K562 (cell line): ENCODE results near the gene SIDT2. TPM values are rescaled to one million over a fixed set of nuclear protein-coding genes. Genes with fewer than 3 reads are reported as not detected.

Experiments used
- ATAC-seq: fragments of 200-7000 bp; cut with Tn5 transposase; 3 replicates; pipeline ENCODE4 v1.9.1; 2020; ENCODE audit warnings: moderate library complexity
- BruUV-seq: library from RNA; stranded (reverse); fragments of 400-500 nt; replicated peaks from 2 replicates; lab custom pipeline; 2021; lab: Mats Ljungman, UMichigan
- CTCF ChIA-PET: fragments of 300-600 bp; formaldehyde crosslinking; extraction: SDS; loops from one replicate; lab custom pipeline; 2021; ENCODE audit warnings: low intra/inter-chr PET ratio; lab: Yijun Ruan, JAX
- POLR2A ChIA-PET: fragments of 300-600, 350-650 bp; sonication (Branson Sonifier 250); formaldehyde crosslinking; extraction: SDS; loops from one replicate; lab custom pipeline; 2021; ENCODE audit warnings: antibody characterized with exemption, inconsistent platforms; lab: Yijun Ruan, JAX
- DNase-seq, 4 experiments: peaks; one replicate each; pipeline versions ENCODE4 v3.0.0 to v3.0.0-alpha.2; 2011 to 2018; ENCODE audit warnings: low spot score in 3 of 4, mixed read lengths in 3 of 4; ENCODE audit errors: extremely low read depth in 1 of 4
- FAIRE-seq: peaks from 2 replicates; lab custom pipeline; 2011; peaks lifted over from hg19 to GRCh38; lab: Jason Lieb, UNC
- H2AFZ ChIP-seq: 2 replicates; pipeline ENCODE4 v1.6.0; 2011; ENCODE audit warnings: low read depth, low read length, control low read depth, inconsistent platforms
- H3K27ac ChIP-seq: fragments of 200-600 bp; 3 replicates; pipeline ENCODE4 v1.8.0; 2011; ENCODE audit warnings: low read depth, mild to moderate bottlenecking, control low read depth, inconsistent platforms, low read length, moderate library complexity, mixed read lengths; ENCODE audit errors: extremely low read depth
- H3K27me3 ChIP-seq, 2 experiments: fragments of 300-600 bp in 1 of 2; 2 replicates in 1 of 2; 3 replicates in 1 of 2; pipeline versions ENCODE4 v1.6.0 to v1.8.0; 2011; ENCODE audit warnings: inconsistent platforms in 2 of 2, low read length in 2 of 2, mild to moderate bottlenecking in 1 of 2, mixed read lengths in 1 of 2, moderate library complexity in 1 of 2; ENCODE audit not compliant: control insufficient read depth in 2 of 2, insufficient read depth in 2 of 2
- H3K36me3 ChIP-seq: fragments of 300-600 bp; 3 replicates; pipeline ENCODE4 v1.8.0; 2011; ENCODE audit warnings: mild to moderate bottlenecking, low read length, inconsistent platforms; ENCODE audit not compliant: control insufficient read depth, insufficient read depth
- H3K4me1 ChIP-seq, 2 experiments: fragments of 200-600 bp in 1 of 2; replicated peaks in 1 of 2; 2 replicates in 1 of 2; 3 replicates in 1 of 2; pipeline versions ENCODE4 v1.5.1 to v1.8.0; 2011; ENCODE audit warnings: inconsistent platforms in 2 of 2, low read length in 2 of 2, mild to moderate bottlenecking in 1 of 2, mixed read lengths in 1 of 2, moderate library complexity in 1 of 2; ENCODE audit not compliant: control insufficient read depth in 2 of 2, insufficient read depth in 2 of 2
- H3K4me2 ChIP-seq: 2 replicates; pipeline ENCODE4 v1.6.1; 2011; ENCODE audit warnings: low read length, control low read depth, inconsistent platforms, mixed read lengths; ENCODE audit not compliant: insufficient read depth
- H3K4me3 ChIP-seq: fragments of 200-600 bp; sonication (generic), shearing (Covaris generic); 2 replicates; pipeline ENCODE4 v1.5.1; 2016; ENCODE audit warnings: control low read depth, inconsistent platforms
- H3K79me2 ChIP-seq: fragments of 200-600 bp; 3 replicates; pipeline ENCODE4 v1.8.0; 2011; ENCODE audit warnings: low read length, inconsistent platforms; ENCODE audit not compliant: control insufficient read depth, insufficient read depth
- H3K9ac ChIP-seq, 2 experiments: 2 replicates each; pipeline versions ENCODE4 v1.6.0 to v1.6.1; 2011; ENCODE audit warnings: low read depth in 2 of 2, low read length in 2 of 2, control low read depth in 1 of 2, inconsistent platforms in 1 of 2, mild to moderate bottlenecking in 1 of 2, mixed read lengths in 1 of 2; ENCODE audit not compliant: insufficient read depth in 1 of 2
- H3K9me1 ChIP-seq: one replicate; pipeline ENCODE4 v1.6.0; 2011; ENCODE audit warnings: inconsistent platforms, mild to moderate bottlenecking, low read length, moderate library complexity; ENCODE audit not compliant: control insufficient read depth, insufficient read depth
- H3K9me3 ChIP-seq: replicated peaks from 2 replicates; pipeline ENCODE4 v1.5.1; 2011; ENCODE audit warnings: low read depth, low read length, inconsistent platforms; ENCODE audit not compliant: control insufficient read depth, insufficient read depth
- H4K20me1 ChIP-seq: replicated peaks from 2 replicates; pipeline ENCODE4 v1.6.1; 2011; ENCODE audit warnings: low read length, inconsistent platforms, mixed read lengths; ENCODE audit not compliant: control insufficient read depth, insufficient read depth
- CBFA2T2 ChIP-seq: fragments of 450-650 bp; conservative IDR thresholded peaks from 2 replicates; pipeline ENCODE4 v1.6.1; 2017; ENCODE audit warnings: mild to moderate bottlenecking
- CREB1 ChIP-seq, 2 experiments: sonication (generic) in 1 of 2; formaldehyde crosslinking in 1 of 2; IDR thresholded peaks; 2 replicates each; pipeline versions ENCODE4 v1.6.1 to v1.8.0; 2012 to 2022; ENCODE audit warnings: inconsistent platforms in 1 of 2, mild to moderate bottlenecking in 1 of 2, missing genetic modification reagents in 1 of 2, moderate library complexity in 1 of 2
- DACH1 ChIP-seq: fragments of 450-650 bp; IDR thresholded peaks from 2 replicates; pipeline ENCODE4 v1.6.1; 2018; ENCODE audit not compliant: partially characterized antibody
- IRF2 ChIP-seq: sonication (generic); formaldehyde crosslinking; IDR thresholded peaks from 2 replicates; pipeline ENCODE4 v1.8.1; 2022; ENCODE audit warnings: mild to moderate bottlenecking, missing genetic modification reagents
- MEF2A ChIP-seq: IDR thresholded peaks from 2 replicates; pipeline ENCODE4 v1.6.1; 2011; ENCODE audit warnings: low read depth, mild to moderate bottlenecking, low read length, moderate library complexity; ENCODE audit not compliant: control insufficient read depth
- PHF8 ChIP-seq: fragments of 200-600 bp; sonication (generic); IDR thresholded peaks from 2 replicates; pipeline ENCODE4 v1.6.1; 2012; ENCODE audit warnings: mixed run types, mild to moderate bottlenecking, inconsistent platforms, low read length, moderate library complexity, borderline replicate concordance
- RNF2 ChIP-seq: sonication (generic); IDR thresholded peaks from 2 replicates; pipeline ENCODE4 v1.6.1; 2016
- SMARCC2 ChIP-seq: fragments of 450-650 bp; IDR thresholded peaks from 2 replicates; pipeline ENCODE4 v1.6.1; 2017; ENCODE audit warnings: antibody characterized with exemption, moderate library complexity, mild to moderate bottlenecking, low read depth
- TBL1XR1 ChIP-seq, 2 experiments: IDR thresholded peaks; 2 replicates each; pipeline ENCODE4 v1.6.1; 2012; ENCODE audit warnings: improper control_type of control experiment in 2 of 2, low read length in 2 of 2, mild to moderate bottlenecking in 1 of 2
- TRIM24 ChIP-seq, 2 experiments: fragments of 450-650 bp; IDR thresholded peaks; 2 replicates each; pipeline ENCODE4 v1.6.1; 2016
- ZC3H8 ChIP-seq: fragments of 450-650 bp; IDR thresholded peaks from 2 replicates; pipeline ENCODE4 v1.6.1; 2017
- ZNF592 ChIP-seq: fragments of 450-650 bp; IDR thresholded peaks from 2 replicates; pipeline ENCODE4 v1.6.1; 2017; ENCODE audit warnings: antibody characterized with exemption, mild to moderate bottlenecking
- WGBS: fragments of 100-300 bp; shearing (Covaris generic); methylation state at CpG from one replicate; pipeline ENCODE4 v1.1.6; 2016; ENCODE audit warnings: low coverage, mixed read lengths; ENCODE audit not compliant: insufficient coverage; ENCODE audit errors: missing lambda C conversion rate; 5-methylcytosine and 5-hydroxymethylcytosine counted together
- in situ Hi-C: fragments of 300-500 bp; cut with MboI; formaldehyde crosslinking; loops from 4 replicates; pipeline ENCODE4 v1.15.0; 2018; ENCODE audit warnings: inconsistent platforms, mixed read lengths
- intact Hi-C: fragments of 100-400 bp; cut with micrococcal nuclease; formaldehyde crosslinking; loops from 2 replicates; pipeline ENCODE4 v1.14.2; 2022
- polyA plus RNA-seq, 8 experiments: library from polyadenylated mRNA; depleted of rRNA in 4 of 8; stranded (reverse) in 5 of 8; unstranded in 3 of 8; fragments of >200 nt; fragmentation: Nextera tagmentation in 2 of 8; fragmentation: Illumina TruSeq in 1 of 8; extraction: Ambion mirVana in 2 of 8; extraction: Trizol in 1 of 8; gene quantifications; 2 replicates each; pipeline versions ENCODE4 v1.2.1 to v1.2.3, GENCODE V29; 2011 to 2014; ENCODE audit warnings: inconsistent platforms in 1 of 8, missing spikeins in 1 of 8
- total RNA-seq, 7 experiments: library from RNA; depleted of rRNA in 6 of 7; stranded (reverse); fragments of >200 nt in 6 of 7; fragmentation: Illumina TruSeq in 2 of 7; extraction: Trizol in 2 of 7; gene quantifications; 2 replicates each; pipeline versions ENCODE4 v1.2.1 to v1.2.3, GENCODE V29; 2011 to 2021; ENCODE audit warnings: low replicate concordance in 1 of 7

The SIDT2 gene
- total and polyA plus RNA-seq, 9 of the 15 experiments (the other 6 are each of a cell fraction or from before 2014, with no cell fraction given): 2.4 to 20.2 (median 6.5) TPM

GRCh38 chr11:117159892-117160291 is 18.7 kb upstream of the SIDT2 start:
- Histone ChIP-seq H3K27ac (no peak overlapping the region), H3K79me2 (peaks cover 67% of the 10 kb centered on the region), H3K9ac (no peak overlapping the region), H3K4me3 (no peak overlapping the region), H3K4me2 (no peak overlapping the region), H3K9me1 (no peaks in the 10 kb centered on the region), H3K36me3 (peaks cover 82% of the 10 kb centered on the region), H3K9me3 (no peaks in the 10 kb centered on the region), H2AFZ (no peak overlapping the region), H3K4me1 (peaks cover 6 to 7% of the 10 kb centered on the region in 2 experiments; a peak in 4 of 5 replicates), H4K20me1 (peaks cover 3% of the 10 kb centered on the region; the same call in 1 of the 2 replicates), H3K27me3 (no peaks in the 10 kb centered on the region)
- CTCF ChIA-PET: no interaction called here
- DNase-seq (no peak), FAIRE-seq (no peak), ATAC-seq (peak; percentile 43)
- WGBS: 59% methylated on average over 2 of the region's 2 CpGs
- intact Hi-C loops (no loop called here), in situ Hi-C loops (no loop called here)
- TF ChIP-seq PHF8 (no peak), RNF2 (no peak), ZC3H8 (no peak)
- BruUV-seq: no TSS peak
- POLR2A ChIA-PET: interaction anchor here (0.6 to 3.6 kb wide), 5 partner anchors 8 to 61 kb away, joined by 3 to 27 read pairs (median 6); partner anchors contain the start of gene PAFAH1B2

GRCh38 chr11:117160826-117161225 is 17.7 kb upstream of the SIDT2 start:
- peaks cover 3% of the 10 kb centered on the region; the same call in 1 of the 2 replicates for H4K20me1 ChIP-seq
- intact Hi-C loops (no loop called here), in situ Hi-C loops (no loop called here)
- peak overlapping the region; percentile 41; the same call in 1 of the 3 replicates for H3K27ac ChIP-seq
- no peaks in the 10 kb centered on the region for H3K27me3 ChIP-seq
- H3K4me3 ChIP-seq: no peak overlapping the region
- CTCF ChIA-PET: no interaction called here
- H3K4me1 ChIP-seq: peaks cover 6 to 7% of the 10 kb centered on the region in 2 experiments; a peak in 4 of 5 replicates
- FAIRE-seq (no peak), ATAC-seq (peak; percentile 66), DNase-seq (peak in 3 of 4 experiments; percentile 17 to 60 (median 32))
- BruUV-seq: no TSS peak
- peaks cover 62% of the 10 kb centered on the region for H3K79me2 ChIP-seq
- H2AFZ ChIP-seq: no peak overlapping the region
- no peak overlapping the region for H3K4me2 ChIP-seq
- 10% methylated on average over 2 of the region's 2 CpGs for WGBS
- no peaks in the 10 kb centered on the region for H3K9me1 ChIP-seq
- H3K9ac ChIP-seq: 0 out of 4 replicates have a peak overlapping the region, but pooled peaks of 1 of the 2 experiments have one; percentile 23
- POLR2A ChIA-PET: interaction anchor here (1.4 to 3.6 kb wide), 3 partner anchors 9 to 66 kb away, joined by 3 to 27 read pairs (median 7); no protein-coding TSS in a partner anchor
- no peaks in the 10 kb centered on the region for H3K9me3 ChIP-seq
- peaks cover 82% of the 10 kb centered on the region for H3K36me3 ChIP-seq
- TF ChIP-seq MEF2A (peak; percentile 52; the same call in 1 of the 2 replicates), CBFA2T2 (peak; percentile 88), TRIM24 (IDR thresholded peaks at IDR 0.05) (peak; percentile 42 to 46; a peak in 2 of 4 replicates), ZC3H8 (no peak), ZNF592 (no peak), DACH1 (peak; percentile 71), CREB1 (IDR thresholded peaks at IDR 0.05) (peak; percentile 67; the same call in 1 of the 2 replicates), CREB1 (CRISPR knock-in tag; IDR thresholded peaks at IDR 0.05) (no peak), SMARCC2 (peak; percentile 23; the same call in 1 of the 2 replicates), TBL1XR1 (IDR thresholded peaks at IDR 0.05; ENCODE audit: low read length in 2 of 2) (peak in 1 of 2 experiments; percentile 26; a peak in 1 of 4 replicates), IRF2 (CRISPR knock-in tag) (no peak)
